Right renal cortex interstitium (tissue), 3 donors: ENCODE measurements around the gene ZSWIM3. TPM values are rescaled to one million over a fixed set of nuclear protein-coding genes. Genes with fewer than 3 reads are reported as not detected.
A peak's percentile ranks its signal among the peaks of the same experiment; 100 is the strongest.
"Not testable (repeated sequence)": the region's sequence is repeated elsewhere in the genome, so short reads cannot be mapped to it uniquely, and the experiment has no call there.

ENCODE experiments used
- DNase-seq, 3 donors: peaks; one replicate each; pipeline ENCODE4 v3.0.0-alpha.2; 2013; ENCODE audit warnings: low read depth in 3 of 3, low spot score in 2 of 3
- polyA plus RNA-seq, 3 donors: library from polyadenylated mRNA; unstranded; fragments of 120-200 nt; gene quantifications; one replicate each; pipeline ENCODE4 v1.2.1, GENCODE V29; 2013; ENCODE audit not compliant: insufficient read length in 3 of 3

Gene ZSWIM3
- polyA plus RNA-seq, 3 donors = 5.3 to 5.8 (median 5.6) TPM

- DNase-seq = no peak
Observed at GRCh38 chr20:45859916-45860315, 2.5 kb downstream of the ZSWIM3 start.

GRCh38 chr20:45860560-45861220, 3.3 kb downstream of the ZSWIM3 start:
- DNase-seq = no peak

DNA sequence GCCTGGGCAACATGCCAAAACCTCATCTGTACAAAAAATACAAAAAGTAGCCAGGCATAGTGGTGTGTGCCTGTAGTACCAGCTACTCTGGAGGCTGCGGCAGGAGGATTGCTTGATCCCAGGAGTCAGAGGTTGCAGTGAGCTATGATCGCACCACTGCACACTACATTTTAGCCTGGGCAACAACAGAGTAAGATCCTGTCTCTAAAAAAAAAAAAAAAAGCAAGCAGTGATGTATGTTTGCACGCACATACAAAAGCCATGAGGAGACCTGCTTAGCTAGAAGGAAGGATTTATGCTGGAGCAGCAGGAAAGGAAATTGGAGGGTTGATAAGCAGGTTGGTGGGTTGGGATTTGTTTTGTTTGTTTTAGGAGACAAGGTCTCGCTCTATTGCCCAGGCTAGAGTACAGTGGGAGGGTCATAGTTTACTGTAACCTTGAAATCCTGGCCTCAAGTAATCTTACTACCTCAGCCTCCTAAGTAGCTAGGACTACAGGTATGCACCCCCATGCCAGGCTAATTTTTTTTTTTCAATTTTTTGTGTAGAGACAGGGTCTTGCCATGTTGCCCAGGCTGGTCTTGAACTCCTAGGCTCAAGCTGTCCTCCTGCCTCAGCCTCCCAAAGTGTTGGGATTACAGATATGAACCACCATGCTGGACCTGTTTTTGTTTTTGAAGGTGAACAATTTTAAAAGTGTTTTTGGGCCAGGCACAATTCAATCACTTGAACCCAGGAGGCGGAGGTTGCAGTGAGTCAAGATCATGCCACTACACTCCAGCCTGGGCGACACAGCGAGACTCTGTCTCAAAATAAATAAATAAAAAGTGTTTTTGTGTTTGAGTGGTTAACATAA, 4.0 kb downstream of the ZSWIM3 start:
- no peak for DNase-seq

DNA sequence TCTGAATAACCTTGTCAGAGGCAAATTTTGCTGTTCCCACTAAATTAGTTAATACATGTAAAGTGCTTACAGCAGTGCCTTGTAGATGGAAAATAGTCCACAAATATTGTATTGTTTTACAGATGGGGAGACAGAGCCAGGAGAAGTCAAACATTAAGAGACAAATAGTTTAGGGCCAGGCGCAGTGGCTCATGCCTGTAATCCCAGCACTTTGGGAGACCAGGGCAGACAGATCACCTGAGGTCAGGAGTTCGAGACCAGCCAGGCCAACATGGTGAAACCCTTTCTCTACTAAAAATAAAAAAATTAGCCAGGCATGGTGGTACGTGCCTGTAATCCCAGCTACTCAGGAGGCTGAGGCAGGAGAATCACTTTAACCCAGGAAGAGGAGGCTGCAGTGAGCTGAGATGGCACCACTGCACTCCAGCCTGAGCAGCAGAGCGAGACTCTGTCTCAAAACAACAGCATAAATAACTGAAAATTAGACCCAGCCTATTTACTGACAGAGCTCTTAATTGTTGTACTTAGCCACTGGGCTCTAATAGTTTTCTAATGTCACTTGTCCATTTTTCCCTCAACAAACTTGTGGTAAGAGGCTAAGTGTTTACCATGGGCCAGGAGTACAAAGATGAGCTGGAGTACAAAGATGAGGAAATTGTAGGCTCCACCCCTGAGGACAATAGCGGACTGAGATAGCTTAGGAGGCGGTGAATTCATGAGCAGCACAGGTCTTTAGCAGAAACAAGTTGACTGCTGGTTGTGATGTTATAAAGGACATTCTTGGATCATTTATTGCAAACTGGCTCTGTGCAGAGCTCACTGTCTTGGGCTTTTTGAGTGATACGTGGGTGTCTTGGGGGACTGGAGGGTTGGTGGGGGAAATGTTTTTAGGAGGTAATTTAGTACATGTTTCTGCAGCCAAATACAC, 6.4 kb downstream of the ZSWIM3 start:
- DNase-seq = no peak

DNA sequence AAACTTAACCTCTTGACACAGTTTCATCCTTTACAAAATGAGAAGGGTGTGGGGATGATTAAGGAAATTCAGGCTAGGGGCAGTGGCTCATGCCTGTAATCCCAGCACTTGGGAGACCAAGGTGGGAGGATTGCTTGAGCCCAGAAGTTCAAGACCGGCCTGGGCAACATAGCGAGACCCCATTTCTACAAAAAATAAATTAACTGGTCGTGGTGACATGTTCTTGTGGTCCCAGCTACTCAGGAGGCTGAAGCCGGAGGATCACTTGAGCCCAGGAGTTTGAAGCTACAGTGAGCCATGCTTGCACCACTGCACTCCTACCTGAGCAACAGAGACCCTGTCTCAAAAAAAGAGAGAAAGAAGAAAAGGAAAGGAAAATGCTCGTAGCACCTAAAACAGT, 9.0 kb downstream of the ZSWIM3 start:
- no peak for DNase-seq

DNA sequence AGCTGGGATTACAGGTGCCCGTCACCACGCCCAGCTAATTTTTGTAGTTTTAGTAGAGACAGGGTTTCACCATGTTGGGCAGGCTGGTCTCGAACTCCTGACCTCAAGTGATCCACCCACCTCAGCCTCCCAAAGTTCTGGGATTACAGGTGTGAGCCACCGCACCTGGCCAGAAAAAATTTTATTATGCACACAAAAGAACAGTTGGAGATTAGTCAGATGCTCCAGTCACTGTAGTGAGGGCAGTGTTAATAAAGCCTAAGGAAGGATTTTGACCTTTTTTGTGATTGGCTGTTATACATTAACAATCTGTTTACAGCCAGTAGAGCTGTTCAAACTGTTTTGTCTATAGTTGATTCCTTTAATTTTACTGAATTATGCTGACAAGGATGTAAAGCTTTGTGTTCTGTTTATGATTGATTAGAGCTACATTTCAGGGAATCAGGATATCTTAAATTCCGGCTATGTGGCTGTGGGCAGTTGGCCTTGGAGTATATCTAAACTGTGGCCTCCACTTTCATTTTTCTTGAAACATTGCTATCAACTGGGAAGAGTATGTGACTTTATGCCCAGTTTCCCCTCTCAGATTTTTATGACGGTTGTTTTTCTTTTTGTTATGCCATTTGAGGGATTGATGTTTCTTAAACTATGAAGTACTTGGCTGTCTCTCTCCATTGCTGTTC, 9.9 kb downstream of the ZSWIM3 start:
- no peak for DNase-seq

GRCh38 chr20:45867819-45868176, 10.4 kb downstream of the ZSWIM3 start:
- DNase-seq = no peak

- DNase-seq = no peak
Observed at GRCh38 chr20:45872626-45873025, 15.2 kb downstream of the ZSWIM3 start.

DNA sequence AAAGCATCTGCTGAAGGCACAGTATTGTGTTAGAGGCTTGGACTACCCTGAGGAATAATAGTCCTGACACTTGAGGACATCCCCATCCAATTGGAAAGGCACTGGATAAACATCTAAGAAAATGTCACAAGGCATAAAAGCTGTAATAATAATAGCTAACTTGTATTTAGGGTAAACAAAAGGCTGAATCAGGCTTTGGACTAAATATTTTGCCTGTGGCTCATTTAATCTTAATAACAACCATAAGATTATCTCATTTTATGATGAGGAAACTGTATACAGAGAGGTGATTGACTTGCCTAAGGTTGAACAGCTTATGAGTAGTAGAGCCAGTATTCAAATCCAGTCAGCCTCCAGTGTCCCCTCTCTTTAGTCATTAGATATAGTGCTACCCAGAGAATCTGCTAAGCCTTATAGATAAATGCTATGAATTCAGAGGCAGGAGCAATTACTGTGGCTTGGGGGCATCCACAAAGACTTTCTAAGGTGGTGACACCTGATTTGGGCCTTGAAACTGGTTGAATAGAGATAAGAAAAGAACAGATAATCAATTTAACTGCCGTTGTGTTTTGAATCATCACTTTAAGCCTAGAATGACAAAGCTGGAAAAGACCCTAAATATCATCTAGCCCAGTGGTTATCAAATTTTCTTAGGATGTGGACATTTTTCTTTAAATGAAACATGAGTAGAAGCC, 16.1 kb downstream of the ZSWIM3 start:
- no peak for DNase-seq

DNA sequence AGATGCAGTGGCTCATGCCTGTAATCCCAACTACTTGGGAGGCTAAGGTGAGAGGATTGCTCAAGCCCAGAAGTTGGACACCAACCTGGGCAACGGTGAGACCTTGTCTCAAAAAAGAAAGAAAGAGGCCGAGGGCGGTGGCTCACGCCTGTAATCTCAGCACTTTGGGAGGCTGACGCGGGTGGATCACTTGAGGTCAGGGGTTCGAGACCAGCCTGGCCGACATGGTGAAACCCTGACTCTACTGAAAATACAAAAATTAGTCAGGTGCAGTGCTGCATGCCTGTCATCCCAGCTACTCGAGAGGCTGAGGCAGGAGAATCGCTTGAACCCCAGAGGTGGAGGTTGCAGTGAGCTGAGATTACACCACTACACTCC, 16.7 kb downstream of the ZSWIM3 start:
- DNase-seq = not testable (repeated sequence)

DNA sequence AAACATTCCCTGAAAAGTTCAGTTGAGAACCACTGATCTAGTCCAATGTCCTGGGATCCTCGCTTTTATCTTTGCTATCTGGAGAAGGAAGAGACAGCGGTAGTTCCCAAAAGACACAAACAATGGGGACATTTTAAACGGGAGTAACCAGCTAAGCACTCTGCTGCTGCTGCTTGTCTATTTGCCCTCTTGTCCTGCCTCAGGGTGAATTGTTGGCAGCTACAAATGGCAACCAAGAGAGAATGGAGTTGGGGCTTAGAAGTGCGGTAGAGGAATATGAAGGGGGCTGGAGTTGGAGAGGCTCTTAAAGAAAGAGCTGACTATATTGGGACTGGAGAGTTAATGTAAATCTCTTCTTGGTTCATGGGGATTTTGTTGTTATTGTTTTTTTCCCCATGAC, 17.2 kb downstream of the ZSWIM3 start:
- no peak for DNase-seq

- no peak for DNase-seq
Observed at GRCh38 chr20:45878076-45878761, 20.8 kb downstream of the ZSWIM3 start.

GRCh38 chr20:45880988-45881788, 23.8 kb downstream of the ZSWIM3 start, which contains the start of gene ZSWIM1:
Gene ZSWIM1 (plus strand): TSS chr20:45881227. CDS start chr20:45882593, 1,366 bp downstream.
- peak; percentile 98 to 99 (median 99) for DNase-seq

- no peak for DNase-seq
Observed at GRCh38 chr20:45882469-45883099, 25.2 kb downstream of the ZSWIM3 start.

GRCh38 chr20:45883100-45883469, 25.7 kb downstream of the ZSWIM3 start:
- DNase-seq = no peak

GRCh38 chr20:45886590-45887345, 29.4 kb downstream of the ZSWIM3 start:
- no peak for DNase-seq

DNA sequence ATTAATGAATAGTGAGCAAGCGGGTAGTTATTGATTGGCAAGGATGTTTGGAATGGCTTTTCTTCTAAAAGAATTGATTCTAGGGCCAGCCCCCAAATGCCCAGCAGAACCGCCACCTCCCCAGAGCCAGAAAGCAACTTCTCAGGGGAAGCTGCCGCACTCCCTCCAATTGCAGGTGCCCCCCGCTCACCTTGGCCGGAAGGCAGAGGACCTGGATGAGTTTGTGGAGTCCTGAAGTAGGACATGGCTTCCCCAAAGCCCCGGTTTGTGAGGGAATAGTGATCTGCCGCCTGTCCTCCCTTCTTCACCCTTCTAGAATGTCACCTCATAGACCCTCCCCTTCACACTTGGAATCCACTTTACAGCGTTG, 29.9 kb downstream of the ZSWIM3 start, which contains the start of gene SPATA25:
Gene SPATA25 (minus strand): TSS at position 277 of the 370 bp plus-strand sequence. CDS start 32 bp downstream, at position 245.
- DNase-seq = no peak
